Measurements from ENCODE around the gene IDI1.
A peak's percentile ranks its signal among the peaks of the same experiment; 100 is the strongest.

The IDI1 gene

DNA sequence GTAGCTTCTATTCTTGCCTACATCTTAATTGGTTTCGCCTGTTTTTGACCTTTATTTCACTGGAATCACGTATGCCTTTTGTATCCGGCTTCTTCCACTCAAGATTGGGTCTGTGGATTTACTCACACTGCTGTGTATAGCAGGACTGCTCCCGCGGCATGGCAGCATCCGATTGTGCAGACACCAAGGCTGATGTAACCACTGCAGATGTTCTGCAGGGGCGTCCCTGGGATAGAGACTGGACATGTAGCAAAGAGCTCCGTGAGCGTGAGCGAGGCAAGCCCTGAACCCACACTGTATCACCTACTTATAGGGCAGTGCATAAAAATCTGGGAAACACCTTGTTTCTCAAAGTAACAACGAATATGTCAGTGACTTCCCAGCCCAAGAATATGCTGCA lies 11.8 kb downstream of the IDI1 start:
- peaks cover 14% of the 10 kb centered on the region for H3K4me1 Mint-ChIP-seq

DNA sequence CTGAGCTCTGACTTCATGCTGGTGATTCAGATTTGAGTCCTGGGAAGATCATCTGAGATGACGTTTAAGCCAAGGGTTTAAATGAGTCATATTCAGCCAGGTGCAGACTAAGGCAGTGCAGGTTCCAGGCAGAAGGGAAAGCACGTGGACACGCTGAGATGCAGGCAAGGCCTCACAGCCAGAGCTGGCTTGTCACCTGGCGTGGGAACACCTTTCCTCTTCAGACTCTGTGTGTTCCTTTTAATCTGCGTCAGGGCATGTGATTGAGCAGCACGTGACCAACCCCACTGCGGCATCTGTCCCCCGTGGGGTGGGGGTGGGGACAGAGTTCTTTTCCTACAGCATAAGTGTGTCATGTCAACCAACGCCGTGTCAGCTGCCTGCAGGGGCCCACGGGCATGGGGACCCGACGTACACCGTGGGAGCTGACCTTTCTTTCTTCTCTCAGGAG lies 12.6 kb downstream of the IDI1 start:
- DNase-seq: no peak
- Mint-ChIP-seq H3K9me3 (no peaks in the 10 kb centered on the region), H3K27ac (peak overlapping the region; percentile 87), H3K4me3 (no peak overlapping the region), H3K36me3 (ENCODE audit: low read depth) (peaks cover 24% of the 10 kb centered on the region), H3K27me3 (ENCODE audit: low read depth, poor library complexity) (peaks cover 4% of the 10 kb centered on the region), H3K4me1 (peaks cover 14% of the 10 kb centered on the region)
- no peak for TF ChIP-seq CTCF (IDR thresholded peaks at IDR 0.05)

More for the DNA sequence above, 11.8 kb downstream of the IDI1 start:
- Mint-ChIP-seq H3K9me3 (no peaks in the 10 kb centered on the region), H3K4me3 (no peak overlapping the region), H3K27me3 (ENCODE audit: low read depth, poor library complexity) (peaks cover 4% of the 10 kb centered on the region), H3K36me3 (ENCODE audit: low read depth) (peaks cover 31% of the 10 kb centered on the region), H3K27ac (peak overlapping the region; percentile 87)
- TF ChIP-seq CTCF (IDR thresholded peaks at IDR 0.05): no peak
- no peak for DNase-seq

DNA sequence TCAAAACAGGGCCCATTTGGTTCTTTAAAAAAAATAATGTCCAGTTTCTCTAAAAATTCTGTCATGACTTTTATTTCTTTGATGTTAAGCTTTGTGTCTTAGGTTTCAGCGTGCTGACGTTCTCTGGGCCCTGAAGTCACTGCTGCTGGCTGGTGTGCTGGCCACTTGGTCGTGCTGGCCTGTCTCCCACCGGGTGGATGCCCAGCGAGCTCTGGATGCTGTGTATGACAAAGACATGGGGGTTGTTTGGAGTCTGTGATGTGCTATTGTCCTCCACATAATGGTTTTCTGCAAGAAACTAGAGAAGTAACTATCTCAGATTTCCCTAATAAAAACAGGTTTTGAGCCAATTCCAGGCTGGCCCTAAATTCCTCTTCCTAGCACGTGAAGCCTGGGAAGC lies 13.7 kb downstream of the IDI1 start:
- no peak for TF ChIP-seq CTCF (IDR thresholded peaks at IDR 0.05)
- DNase-seq: no peak
- peaks cover 4% of the 10 kb centered on the region for H3K27me3 Mint-ChIP-seq (ENCODE audit: low read depth, poor library complexity)
- H3K4me1 Mint-ChIP-seq: peaks cover 14% of the 10 kb centered on the region
- H3K9me3 Mint-ChIP-seq: no peaks in the 10 kb centered on the region
- H3K36me3 Mint-ChIP-seq (ENCODE audit: low read depth): peaks cover 15% of the 10 kb centered on the region
- peak overlapping the region; percentile 88 for H3K27ac Mint-ChIP-seq
- no peak overlapping the region for H3K4me3 Mint-ChIP-seq

GRCh38 chr10:1034758-1035157 lies 14.2 kb downstream of the IDI1 start:
- TF ChIP-seq CTCF (IDR thresholded peaks at IDR 0.05): no peak
- H3K27ac Mint-ChIP-seq: peak overlapping the region; percentile 88
- H3K4me3 Mint-ChIP-seq: no peak overlapping the region
- H3K36me3 Mint-ChIP-seq (ENCODE audit: low read depth): peaks cover 11% of the 10 kb centered on the region
- H3K9me3 Mint-ChIP-seq: no peaks in the 10 kb centered on the region
- no peak for DNase-seq
- peaks cover 14% of the 10 kb centered on the region for H3K4me1 Mint-ChIP-seq
- H3K27me3 Mint-ChIP-seq (ENCODE audit: low read depth, poor library complexity): peaks cover 4% of the 10 kb centered on the region

DNA sequence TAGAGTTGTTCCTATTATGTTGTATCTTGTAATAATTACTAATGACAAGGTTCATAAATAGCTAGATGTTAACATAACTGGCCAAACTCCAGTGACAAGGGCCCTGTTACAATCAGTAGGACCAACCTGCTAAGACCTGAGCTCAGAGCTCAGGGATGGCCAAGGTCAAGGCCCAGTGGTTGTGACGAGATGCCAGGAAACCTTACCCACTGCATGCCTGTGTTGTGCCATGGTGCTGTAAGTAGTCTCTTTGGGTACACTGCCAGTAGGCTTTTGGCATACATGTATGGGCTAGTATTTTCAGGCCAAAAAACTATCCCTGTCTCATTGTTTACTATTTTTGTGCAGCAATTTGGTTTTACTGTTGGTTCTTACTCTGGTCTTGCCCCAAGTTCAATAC lies 15.3 kb downstream of the IDI1 start:
- no peak for TF ChIP-seq CTCF (IDR thresholded peaks at IDR 0.05)
- H3K9me3 Mint-ChIP-seq: no peaks in the 10 kb centered on the region
- no peak for DNase-seq
- no peak overlapping the region for H3K4me3 Mint-ChIP-seq
- no peak overlapping the region for H3K27ac Mint-ChIP-seq
- H3K36me3 Mint-ChIP-seq (ENCODE audit: low read depth): peaks cover 11% of the 10 kb centered on the region
- H3K4me1 Mint-ChIP-seq: peaks cover 14% of the 10 kb centered on the region
- peaks cover 4% of the 10 kb centered on the region for H3K27me3 Mint-ChIP-seq (ENCODE audit: low read depth, poor library complexity)

DNA sequence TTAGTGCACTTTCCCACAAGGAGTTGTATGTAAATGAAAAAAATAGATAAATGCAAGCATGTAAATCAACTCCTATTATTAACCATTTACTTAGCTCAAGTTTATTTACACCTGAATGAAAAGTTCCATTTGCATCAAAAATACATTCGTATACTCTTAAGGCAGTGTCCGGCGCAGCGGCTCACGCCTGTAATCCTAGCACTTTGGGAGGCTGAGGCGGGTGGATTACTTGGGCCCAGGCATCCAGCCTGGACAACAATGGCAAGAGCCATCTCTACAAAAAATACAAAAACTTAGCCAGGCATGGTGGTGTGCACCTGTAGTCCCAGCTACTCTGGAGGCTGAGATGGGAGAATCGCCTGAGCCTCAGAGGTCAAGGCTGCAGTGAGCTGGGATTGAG lies 19.1 kb downstream of the IDI1 start:
- H3K4me3 Mint-ChIP-seq: no peak overlapping the region
- no peaks in the 10 kb centered on the region for H3K9me3 Mint-ChIP-seq
- H3K27me3 Mint-ChIP-seq (ENCODE audit: low read depth, poor library complexity): peaks cover 4% of the 10 kb centered on the region
- H3K36me3 Mint-ChIP-seq (ENCODE audit: low read depth): peaks cover 4% of the 10 kb centered on the region
- no peak for DNase-seq
- H3K27ac Mint-ChIP-seq: no peak overlapping the region
- peaks cover 5% of the 10 kb centered on the region for H3K4me1 Mint-ChIP-seq
- TF ChIP-seq CTCF (IDR thresholded peaks at IDR 0.05): no peak
